Stimulated activated CD4-positive, alpha-beta T cell treated with anti-CD3 and anti-CD28 coated beads, TNF-alpha, amount 100 ng/mL, for 48 hours (primary cell): ENCODE measurements around the gene B9D2.
"Not testable (repeated sequence)": the region's sequence is repeated elsewhere in the genome, so short reads cannot be mapped to it uniquely, and the experiment has no call there.

Experiments
- DNase-seq, 3 donors: peaks; one replicate each; pipeline ENCODE4 v3.0.0-alpha.2; 2020; ENCODE audit warnings: low read depth in 3 of 3

Gene B9D2

GRCh38 chr19:41363753-41364523 is at the start of gene B9D2:
TSS of gene B9D2 (minus strand) at chr19:41364149. CDS start at chr19:41363519, 630 bp downstream.
- peak; percentile 92 to 99 (median 95) for DNase-seq

GRCh38 chr19:41412953-41413352 is 49.0 kb upstream of the B9D2 start:
- DNase-seq: no peak

- DNase-seq: no peak
These were observed 48.0 kb upstream of the B9D2 start for GRCh38 chr19:41411968-41412265.

GRCh38 chr19:41411100-41411967 is 47.4 kb upstream of the B9D2 start:
- no peak for DNase-seq

GRCh38 chr19:41410336-41411054 is 46.5 kb upstream of the B9D2 start:
- DNase-seq: no peak

GRCh38 chr19:41409288-41409687 is 45.3 kb upstream of the B9D2 start:
- no peak for DNase-seq

- DNase-seq: not testable (repeated sequence)
These were observed 44.9 kb upstream of the B9D2 start for GRCh38 chr19:41408846-41409245.

- DNase-seq: no peak
These were observed 44.3 kb upstream of the B9D2 start for GRCh38 chr19:41408256-41408655.

GRCh38 chr19:41407271-41407670 is 43.3 kb upstream of the B9D2 start:
- DNase-seq: no peak

- DNase-seq: no peak
These were observed 41.8 kb upstream of the B9D2 start for GRCh38 chr19:41405776-41406175.

GRCh38 chr19:41403181-41403970 is 39.4 kb upstream of the B9D2 start:
- DNase-seq: no peak

GRCh38 chr19:41402010-41402409 is 38.1 kb upstream of the B9D2 start:
- DNase-seq: no peak

- DNase-seq: no peak
These were observed 37.5 kb upstream of the B9D2 start for GRCh38 chr19:41401483-41401882.

- no peak for DNase-seq
These were observed 35.6 kb upstream of the B9D2 start for GRCh38 chr19:41399525-41399924.

- no peak for DNase-seq
These were observed 35.1 kb upstream of the B9D2 start for GRCh38 chr19:41399091-41399490.

GRCh38 chr19:41398598-41398997 is 34.6 kb upstream of the B9D2 start:
- no peak for DNase-seq

- DNase-seq: no peak
These were observed 34.1 kb upstream of the B9D2 start for GRCh38 chr19:41398050-41398418.

- DNase-seq: peak; percentile 96 to 99 (median 98)
These were observed 33.4 kb upstream of the B9D2 start, which contains the start of the genes BCKDHA and EXOSC5 for GRCh38 chr19:41397086-41398049. TSS of gene BCKDHA (plus strand) at chr19:41397818. CDS start at chr19:41397828, 10 bp downstream. TSS of gene EXOSC5 (minus strand) at chr19:41397359. CDS start at chr19:41397328, 31 bp downstream.

- no peak for DNase-seq
These were observed 31.4 kb upstream of the B9D2 start for GRCh38 chr19:41395355-41395754.

GRCh38 chr19:41392775-41393174 is 28.8 kb upstream of the B9D2 start:
- DNase-seq: no peak
